ELF-1 (cell line): ENCODE measurements around the gene NLRP6.
A peak's percentile ranks its signal among the peaks of the same experiment; 100 is the strongest.
"Not testable (repeated sequence)": the region's sequence is repeated elsewhere in the genome, so short reads cannot be mapped to it uniquely, and the experiment has no call there.

Experiments
- DNase-seq: peaks from one replicate; pipeline ENCODE4 v3.0.0-alpha.2; 2016; ENCODE audit warnings: low read depth, low spot score

Gene NLRP6

DNA sequence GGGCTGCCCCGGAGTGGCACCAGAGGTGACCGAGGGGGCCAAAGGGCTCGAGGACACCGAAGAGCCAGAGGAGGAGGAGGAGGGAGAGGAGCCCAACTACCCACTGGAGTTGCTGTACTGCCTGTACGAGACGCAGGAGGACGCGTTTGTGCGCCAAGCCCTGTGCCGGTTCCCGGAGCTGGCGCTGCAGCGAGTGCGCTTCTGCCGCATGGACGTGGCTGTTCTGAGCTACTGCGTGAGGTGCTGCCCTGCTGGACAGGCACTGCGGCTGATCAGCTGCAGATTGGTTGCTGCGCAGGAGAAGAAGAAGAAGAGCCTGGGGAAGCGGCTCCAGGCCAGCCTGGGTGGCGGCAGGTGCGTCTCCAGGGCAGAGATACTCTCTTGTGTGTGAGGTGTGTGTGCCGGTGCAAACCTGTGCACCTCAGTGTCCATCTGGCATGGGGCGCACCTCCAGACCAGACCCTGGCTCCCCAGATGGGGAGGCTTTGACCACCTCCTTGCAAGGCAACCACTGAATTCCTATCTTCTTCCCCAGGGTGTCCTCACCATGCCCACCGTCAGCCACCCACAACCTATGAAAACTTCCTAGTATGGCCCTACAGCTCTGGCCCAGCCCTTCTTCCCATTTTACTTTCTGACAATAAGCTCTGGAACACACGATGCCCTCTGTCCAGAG lies 3.4 kb downstream of the NLRP6 start:
- no peak for DNase-seq

DNA sequence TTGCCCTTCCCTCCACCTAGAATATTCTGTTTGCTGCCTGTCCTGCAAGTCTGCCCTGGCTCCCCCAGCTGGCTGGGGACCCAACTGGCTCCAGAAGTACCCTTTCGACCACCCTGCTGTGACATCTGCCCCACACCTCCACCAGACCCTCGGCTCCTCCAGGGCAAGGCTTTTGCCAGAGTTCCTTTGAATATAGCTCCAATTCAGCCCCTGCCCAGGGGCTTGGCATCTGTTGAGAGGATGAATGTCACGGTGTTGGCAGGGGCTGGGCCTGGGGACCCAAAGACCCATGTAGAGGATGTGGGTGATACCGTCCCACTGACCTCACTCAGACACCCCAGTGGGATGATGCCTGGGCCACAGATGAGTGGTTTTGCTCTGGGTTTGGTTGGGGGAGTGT lies 4.0 kb downstream of the NLRP6 start:
- DNase-seq = no peak

DNA sequence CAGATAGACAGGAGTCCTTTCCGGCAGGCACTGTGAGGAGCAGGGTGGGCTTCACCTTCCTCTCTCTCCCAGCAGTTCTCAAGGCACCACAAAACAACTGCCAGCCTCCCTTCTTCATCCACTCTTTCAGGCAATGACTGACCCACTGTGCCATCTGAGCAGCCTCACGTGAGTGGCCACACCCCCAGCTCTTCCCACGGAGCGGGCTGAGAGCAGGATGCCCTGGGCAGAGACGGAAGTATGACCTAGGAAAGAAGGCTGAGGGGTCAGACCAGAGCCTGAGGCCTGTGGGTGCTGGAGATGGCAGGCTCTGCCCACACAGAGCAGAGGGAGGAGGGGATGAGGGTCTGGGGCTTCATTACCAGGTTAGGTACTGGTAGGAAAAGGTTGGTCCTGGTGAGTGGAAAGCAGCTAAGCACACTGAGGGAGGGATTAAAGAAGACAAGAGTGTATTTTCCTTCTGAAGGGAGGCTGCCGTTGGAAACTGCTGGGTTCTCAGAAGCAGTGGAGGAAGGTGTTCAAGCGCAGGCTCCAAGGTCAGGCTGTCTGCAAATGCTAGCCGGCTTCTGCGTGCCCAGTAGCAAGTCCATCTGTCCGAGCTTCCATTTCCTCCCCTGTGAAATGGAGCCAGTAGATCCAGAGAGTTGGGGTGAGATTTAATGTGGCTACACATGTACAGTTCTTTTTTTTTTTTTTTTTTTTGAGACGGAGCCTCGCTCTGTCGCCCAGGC lies 4.6 kb downstream of the NLRP6 start:
- DNase-seq = no peak

DNA sequence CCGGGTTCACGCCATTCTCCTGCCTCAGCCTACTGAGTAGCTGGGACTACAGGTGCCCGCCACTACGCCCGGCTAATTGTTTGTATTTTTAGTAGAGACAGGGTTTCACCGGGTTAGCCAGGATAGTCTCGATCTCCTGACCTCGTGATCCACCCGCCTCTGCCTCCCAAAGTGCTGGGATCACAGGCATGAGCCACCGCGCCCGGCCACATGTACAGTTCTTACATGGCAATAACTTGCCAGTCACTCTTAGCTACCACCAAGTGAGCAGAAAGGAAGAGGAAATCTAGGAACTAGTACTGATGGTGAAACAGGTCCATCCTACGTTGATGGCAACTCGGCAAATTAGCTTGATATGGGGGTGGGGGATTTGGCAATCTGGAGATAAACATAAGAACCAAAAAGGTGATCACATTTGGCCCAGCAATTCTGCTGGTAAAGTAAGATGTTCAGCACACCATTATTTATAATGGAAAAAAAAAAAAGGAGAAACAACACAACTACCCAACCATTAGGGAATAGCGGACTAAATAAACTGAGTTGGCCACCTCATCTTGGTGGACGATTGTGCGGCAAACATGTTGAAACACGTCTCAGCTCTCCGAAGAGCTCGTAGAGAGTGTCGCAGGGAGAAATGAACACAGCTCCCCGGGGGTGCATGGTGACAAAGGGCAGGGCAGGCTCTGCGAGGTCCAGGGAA lies 5.3 kb downstream of the NLRP6 start:
- DNase-seq = no peak

DNA sequence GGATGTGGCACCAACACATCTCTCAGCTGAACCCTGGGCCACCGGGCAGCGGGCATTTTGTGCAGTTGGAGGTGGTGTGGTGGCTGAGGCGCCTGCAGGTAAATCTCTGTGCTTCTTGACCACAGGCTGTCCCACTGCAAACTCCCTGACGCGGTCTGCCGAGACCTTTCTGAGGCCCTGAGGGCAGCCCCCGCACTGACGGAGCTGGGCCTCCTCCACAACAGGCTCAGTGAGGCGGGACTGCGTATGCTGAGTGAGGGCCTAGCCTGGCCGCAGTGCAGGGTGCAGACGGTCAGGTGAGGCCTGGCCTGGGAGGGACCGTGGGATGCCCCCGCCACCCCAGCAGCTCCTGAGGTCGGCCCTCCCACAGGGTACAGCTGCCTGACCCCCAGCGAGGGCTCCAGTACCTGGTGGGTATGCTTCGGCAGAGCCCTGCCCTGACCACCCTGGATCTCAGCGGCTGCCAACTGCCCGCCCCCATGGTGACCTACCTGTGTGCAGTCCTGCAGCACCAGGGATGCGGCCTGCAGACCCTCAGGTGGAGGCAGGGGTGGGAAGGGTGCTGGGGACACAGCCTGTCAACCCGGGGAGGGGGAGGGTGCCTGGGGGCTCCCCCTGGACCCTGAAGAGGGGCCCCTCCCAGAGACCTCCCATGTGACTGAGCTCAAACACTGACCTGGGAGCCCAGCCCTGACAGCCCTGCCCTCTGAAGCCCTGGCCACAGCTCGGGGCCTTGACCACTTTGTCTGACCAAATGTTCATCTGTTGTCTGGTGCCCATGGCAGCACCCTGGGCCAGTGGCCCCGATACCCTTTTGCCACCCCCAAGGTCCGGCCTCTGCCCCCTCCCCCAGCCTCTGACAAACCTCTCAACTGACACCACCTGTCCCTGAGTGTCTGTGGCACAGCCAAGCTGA lies 6.2 kb downstream of the NLRP6 start:
- no peak for DNase-seq

DNA sequence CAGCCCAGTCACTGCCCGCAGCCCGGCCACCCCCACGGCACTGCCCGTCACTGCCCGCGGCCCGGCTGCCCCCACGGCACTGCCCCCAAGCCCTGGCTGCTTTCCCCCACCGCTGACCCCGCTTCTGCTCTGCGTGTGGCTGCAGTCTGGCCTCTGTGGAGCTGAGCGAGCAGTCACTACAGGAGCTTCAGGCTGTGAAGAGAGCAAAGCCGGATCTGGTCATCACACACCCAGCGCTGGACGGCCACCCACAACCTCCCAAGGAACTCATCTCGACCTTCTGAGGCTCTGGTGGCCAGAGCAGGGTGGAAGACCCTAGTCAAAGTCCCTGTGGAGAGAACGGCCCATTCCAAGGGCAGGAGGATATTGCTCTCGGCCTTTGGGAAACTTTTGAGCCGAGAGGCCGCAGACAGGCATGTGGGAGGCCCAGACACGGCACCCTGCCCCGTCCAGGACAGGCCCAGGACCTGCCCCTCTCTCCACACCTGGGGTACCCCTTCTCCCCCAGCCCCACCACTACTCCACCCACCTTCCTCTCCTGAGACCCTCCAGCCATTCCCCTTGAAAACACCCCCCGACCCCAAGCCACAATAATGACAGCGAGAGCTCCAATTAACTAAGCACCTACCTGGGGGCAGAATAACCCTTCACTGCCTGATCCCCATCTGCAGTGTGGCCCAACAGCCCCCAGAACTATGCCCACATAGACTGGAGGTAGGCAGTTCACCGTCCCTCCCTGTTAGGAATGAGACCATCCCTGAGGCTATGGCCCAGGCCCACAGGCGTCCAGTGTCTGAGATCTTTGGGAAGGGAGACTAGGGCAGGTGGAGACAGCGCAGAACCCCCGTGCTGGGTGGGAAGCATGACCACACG lies 7.0 kb downstream of the NLRP6 start:
- no peak for DNase-seq

DNA sequence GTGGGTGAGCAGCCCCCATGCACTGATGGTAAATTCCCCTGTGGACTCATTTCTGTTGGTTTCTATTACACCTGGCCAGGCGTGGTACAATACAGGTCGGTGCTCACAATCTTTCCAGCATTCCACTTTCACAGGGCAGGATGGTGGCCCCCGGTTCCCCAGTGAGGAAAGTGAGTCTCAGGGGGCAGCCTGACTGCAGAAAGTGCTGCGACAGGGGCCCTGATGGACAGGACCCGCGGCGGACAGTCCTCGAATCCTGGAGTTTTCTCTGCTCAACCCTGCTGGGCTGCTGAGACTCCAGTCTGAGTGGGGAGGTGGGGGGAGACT lies 7.7 kb downstream of the NLRP6 start:
- DNase-seq = no peak

DNA sequence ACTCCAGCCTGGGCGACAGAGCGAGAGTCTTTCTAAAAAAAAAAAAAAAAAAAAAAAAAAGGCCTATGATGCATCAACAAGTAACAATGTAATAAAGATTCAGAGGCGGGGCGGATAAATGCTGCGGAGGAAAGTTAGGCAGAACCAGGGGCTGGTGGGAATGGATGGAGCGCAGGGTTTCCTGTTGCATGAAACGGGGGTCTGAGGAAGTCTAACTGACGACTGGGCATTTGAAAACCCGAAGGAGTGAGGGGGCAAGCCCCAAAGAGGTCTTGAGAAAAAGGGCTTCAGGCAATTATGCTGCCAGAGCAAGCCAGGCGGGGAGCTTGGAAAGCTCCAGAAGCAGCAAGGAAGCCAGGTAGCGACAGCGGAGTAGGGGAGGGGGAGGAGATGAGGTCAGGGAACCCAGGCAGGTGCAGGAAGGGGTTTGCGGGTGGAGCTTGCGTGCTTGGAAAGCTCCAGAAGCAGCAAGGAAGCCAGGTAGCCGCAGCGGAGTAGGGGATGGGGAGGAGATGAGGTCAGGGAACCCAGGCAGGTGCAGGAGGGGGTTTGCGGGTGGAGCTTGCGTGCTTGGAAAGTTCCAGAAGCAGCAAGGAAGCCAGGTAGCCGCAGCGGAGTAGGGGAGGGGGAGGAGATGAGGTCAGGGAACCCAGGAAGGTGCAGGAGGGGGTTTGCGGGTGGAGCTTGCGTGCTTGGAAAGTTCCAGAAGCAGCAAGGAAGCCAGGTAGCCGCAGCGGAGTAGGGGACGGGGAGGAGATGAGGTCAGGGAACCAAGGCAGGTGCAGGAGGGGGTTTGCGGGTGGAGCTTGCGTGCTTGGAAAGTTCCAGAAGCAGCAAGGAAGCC lies 9.0 kb downstream of the NLRP6 start:
- DNase-seq = not testable (repeated sequence)

DNA sequence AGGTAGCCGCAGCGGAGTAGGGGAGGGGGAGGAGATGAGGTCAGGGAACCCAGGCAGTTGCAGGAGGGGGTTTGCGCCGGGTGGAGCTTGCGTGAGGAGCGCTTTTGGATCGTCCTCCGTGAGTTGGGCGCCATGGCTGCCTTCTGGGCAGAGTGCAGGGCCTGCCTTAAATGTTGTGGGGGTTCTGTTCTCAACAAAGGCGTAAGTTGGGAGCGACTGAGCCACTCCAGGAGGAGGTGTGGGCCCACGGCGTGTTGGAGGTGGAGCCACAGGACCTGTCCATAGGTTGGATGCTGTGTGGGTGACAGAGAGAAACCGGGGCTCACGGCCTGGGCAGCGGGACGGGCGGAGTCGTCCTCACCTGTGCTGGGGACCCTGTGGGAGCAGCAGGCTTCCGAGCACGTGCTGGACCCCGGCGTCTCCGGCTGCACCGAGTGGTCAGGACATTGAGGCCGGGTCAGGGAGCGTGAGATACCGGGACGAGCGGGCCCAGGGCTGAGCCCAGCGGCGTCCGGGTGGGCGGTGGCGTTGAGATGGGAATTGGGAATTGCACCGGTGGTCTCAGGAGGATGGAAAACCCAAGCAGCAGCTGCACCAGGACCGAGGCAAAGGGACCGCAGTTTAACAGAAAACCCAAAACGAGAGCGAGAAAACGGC lies 9.7 kb downstream of the NLRP6 start:
- no peak for DNase-seq

DNA sequence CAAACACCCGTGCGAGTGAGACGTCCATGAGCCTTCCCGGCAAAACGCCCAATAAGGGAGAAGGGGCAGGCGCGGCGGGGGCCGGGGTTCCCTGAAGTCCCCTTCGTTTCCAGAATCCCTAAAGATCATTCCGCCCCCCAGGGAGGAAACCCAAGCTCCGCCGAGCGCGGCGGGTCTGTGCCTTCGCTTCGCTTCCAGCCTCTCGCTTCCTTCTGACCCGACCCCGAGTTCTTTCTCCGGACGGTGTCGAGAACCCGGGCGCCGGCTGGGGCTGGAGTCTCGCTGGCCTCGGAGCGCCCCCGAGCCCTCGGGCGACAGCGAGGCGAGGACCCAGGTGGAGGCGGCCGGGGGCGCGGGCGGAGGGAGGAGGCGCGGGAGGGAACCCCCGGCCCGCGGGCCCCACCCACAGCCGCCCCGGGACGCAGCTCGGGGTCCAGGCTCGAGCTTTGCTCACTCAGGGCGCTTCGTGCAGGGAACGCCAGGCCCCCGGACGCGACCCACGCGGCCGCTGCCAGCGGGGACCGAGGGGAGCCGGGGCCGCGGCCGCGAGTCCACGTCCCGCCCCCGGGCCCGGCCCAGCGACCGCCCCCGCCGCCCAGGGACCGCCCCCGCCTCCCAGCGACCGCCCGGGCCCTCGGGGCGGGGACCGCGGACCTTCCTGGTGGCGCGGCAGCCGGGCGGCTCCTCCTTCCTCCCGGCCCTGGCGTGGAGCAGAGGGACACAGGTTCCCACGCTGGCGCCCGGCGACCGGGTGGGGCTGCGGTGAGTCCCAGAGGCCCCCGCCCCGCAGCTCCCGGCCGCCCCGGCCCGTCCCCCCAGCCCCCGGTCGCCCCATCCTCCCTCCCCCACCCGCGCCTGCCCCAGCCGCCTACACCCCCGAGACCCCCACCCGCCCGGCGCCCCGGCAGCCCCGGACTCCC lies 10.5 kb downstream of the NLRP6 start, which contains the start of gene PGGHG:
Gene PGGHG, plus strand, starts transcription at position 649 of the 920 bp plus-strand sequence. CDS start 691 bp downstream, outside the sequence.
- DNase-seq = no peak

DNA sequence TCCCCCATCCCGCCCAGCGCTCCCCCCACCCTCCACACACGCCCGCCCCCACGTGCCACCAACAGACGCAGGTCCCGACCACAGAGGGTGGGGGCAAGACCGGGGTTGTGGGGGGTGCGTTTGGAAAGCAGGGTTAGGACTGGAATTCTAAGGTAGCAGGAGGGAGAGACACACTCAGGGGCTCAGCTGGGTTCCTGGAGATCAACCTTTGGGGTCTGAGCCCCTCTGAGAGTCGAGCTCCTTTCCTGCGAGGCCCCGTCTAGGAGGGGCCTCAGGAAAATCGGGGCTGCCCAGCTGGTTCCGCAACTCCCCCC lies 11.1 kb downstream of the NLRP6 start:
- no peak for DNase-seq

DNA sequence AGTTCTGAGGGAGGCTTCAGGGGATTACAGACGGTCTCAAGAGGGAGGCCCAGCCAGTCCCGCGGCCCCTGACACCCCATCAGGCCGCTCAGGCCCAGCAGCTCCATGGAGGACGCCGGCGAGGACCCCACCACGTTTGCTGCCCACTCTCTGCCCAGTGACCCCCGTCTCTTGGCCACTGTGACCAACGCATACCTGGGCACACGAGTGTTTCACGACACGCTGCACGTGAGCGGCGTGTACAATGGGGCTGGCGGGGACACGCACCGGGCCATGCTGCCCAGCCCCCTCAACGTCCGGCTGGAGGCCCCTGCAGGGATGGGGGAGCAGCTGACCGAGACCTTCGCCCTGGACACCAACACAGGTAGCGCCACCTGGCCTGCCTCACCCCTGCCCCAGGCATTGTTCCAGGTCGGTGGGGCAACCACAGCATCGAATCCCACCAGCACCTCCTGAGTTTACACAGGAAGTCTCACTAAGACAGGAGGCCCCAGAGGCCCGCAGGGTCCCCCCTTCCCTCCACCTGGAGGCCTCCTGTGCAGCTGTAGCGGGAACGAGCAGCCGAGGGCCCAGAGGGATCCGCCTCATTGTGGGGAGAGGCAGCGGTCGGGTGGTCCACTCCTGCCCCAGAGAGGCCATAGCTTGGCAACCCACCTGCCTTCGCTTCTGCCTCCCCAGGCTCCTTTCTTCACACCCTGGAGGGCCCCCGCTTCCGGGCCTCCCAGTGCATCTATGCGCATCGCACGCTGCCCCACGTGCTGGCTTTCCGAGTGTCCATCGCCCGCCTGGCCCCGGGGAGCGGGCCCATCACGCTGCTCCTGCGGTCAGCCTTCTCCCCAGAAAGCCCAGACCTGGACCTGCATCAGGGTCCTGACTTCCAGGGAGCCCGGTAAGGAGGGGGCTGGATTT lies 11.8 kb downstream of the NLRP6 start:
- no peak for DNase-seq

DNA sequence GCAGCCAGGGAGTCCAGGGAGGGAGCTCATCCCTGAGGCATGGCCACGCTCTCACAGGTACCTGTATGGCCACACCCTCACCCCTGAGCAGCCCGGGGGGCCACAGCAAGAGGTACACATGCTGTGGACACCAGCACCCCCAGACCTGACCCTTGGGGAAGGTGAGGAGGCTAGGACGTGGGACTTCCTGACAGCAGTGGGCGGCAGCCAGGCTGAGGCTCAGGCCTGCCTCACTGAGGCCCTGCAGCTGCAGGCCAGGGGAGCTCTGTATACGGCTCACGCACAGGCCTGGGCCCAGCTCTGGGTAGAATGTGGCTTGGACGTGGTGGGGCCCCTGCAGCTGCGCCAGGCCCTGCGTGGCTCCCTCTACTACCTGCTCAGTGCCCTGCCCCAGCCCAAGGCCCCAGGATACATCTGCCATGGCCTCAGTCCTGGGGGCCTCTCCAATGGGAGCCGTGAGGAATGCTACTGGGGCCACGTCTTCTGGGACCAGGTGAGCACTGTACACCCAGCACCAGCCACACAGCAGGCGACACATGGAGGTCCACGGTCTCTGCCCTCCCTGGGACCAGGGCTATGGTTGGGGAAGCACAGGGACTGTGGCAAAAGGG lies 12.5 kb downstream of the NLRP6 start:
- DNase-seq = no peak

DNA sequence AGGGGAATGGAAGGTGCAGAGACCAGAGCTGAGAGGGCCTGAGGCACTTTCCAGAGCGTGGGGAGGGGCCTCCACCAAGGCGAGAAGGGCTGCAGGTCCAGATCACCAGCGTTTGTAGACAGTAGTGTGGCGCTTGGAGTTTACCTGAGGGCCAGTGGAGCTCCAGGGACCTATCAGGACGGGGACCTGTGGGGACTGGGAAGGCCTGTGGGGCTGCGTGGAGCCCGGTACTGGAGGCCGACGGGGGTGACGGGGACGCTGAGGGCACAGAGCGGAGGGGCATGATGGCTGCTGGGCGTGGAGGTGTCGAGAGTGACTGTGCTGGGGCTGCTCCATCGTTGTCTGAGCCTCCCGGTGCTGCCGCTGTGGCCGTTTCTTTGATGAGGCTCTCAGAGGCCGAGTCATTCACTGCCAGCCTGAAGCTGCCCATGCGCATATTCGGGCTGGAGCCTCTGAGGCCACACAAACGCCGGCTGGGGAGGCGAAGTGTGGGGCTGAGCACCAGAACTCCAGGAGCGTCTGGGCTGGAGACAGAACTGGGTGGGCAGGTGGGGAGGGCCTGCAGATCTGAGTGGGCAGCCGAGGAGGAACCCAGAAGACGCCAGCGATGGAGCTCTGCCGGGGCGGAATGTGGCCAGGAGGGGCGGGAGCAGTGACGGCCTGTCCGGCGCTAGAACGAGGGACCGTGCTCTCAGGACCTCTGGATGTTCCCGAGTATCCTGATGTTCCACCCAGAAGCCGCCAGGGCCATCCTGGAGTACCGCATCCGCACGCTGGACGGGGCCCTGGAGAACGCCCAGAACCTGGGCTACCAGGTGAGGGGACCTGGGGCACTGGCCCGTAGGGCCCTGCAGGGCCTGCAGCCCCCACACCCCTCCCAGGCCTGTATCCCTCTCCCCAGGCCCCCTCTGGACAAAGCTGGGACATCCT lies 13.3 kb downstream of the NLRP6 start:
- peak; percentile 64 for DNase-seq

DNA sequence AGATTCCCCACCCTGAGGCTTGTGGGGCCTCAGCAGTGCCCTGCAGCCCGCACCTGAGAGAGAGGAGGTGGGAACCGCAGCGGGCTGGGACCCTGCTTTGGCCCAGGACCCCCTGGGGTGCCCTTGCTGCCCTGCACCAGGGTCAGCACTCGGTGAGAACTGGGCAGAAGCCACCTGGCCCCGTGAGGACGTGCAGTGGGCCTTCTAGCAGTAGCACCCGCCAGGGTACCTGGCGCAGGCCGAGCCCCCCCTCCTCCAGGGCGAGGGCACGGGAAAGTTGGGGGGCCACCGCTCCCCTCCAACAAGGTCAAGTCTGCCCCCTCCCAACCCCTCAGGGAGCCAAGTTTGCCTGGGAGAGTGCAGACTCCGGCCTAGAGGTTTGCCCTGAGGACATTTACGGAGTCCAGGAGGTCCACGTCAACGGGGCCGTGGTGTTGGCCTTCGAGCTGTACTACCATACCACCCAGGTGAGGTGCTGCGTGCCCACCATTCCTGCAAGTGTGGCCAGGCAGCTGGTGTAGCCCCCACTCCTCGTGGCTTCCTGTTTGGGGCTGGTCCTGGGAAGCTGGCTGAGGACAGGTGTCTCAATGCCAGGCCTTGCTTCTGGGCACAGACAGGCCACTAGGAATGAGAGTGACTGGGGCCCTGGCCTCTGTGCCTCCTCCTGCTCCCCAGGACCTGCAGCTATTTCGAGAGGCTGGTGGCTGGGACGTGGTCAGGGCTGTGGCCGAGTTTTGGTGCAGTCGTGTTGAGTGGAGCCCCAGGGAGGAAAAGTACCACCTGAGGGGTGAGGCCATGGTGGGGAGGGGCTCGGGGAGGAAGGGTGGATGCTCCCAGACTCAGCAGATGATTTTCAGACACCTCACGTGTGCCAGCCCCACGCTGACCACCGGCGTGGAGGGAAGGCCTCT lies 14.3 kb downstream of the NLRP6 start:
- DNase-seq = no peak
